Kidney capillary endothelial cell (primary cell): ENCODE data around the gene UBA3.

Experiments used
- DNase-seq: peaks from one replicate; pipeline ENCODE4 v3.0.0-alpha.2; 2018; ENCODE audit warnings: low spot score

UBA3 gene

DNA sequence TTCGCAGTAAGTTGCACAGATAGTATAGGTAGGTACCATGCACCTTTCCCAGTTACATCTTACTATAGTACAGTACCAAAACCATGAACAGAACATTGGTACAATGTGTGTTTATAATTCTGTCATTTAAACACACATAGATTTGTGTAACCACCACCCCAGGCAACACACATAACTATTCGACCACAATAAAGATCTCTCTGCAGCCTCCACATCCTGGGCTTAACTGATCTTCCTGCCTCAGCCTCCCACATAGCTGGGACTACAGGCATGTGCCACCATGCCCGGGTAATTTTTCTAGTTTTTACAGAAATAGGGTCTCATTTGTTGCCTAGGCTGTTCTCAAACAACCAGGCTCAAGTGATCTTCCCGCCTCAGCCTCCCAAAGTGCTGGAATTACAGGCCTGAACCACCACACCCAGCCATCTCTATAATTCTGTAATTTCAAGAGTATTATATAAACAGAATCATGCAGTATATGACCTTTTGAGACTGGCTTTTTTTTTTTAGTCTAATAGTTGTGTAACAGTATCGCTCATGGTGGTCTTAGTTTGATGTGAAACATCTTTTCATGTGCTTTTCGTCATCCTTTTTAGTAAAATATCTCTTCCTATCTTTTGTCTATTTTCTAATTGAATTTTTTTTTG, 14.7 kb downstream of the UBA3 start:
- DNase-seq: no peak

DNA sequence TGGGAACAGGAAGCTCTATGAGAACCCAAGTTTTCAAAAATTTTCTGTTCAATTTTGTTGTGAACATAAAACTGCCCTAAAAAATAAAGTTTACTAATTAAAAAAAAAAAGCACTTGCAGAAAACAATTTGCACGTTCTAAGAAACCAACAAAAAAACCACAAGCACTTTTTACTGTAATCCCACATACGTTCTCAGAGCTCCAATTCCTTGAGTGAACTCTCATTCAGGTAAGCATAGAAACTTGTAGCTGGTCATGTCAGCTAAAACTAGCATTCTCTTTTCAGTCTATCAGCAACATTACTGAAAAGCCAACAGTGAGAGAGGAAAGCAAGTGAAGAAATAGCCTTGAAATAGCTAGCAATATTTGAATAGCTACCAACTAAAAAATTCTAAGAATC, 16.5 kb downstream of the UBA3 start:
- DNase-seq: no peak

GRCh38 chr3:69059688-69060087, 20.5 kb downstream of the UBA3 start:
- no peak for DNase-seq

GRCh38 chr3:69058947-69059224, 21.3 kb downstream of the UBA3 start:
- DNase-seq: no peak

DNA sequence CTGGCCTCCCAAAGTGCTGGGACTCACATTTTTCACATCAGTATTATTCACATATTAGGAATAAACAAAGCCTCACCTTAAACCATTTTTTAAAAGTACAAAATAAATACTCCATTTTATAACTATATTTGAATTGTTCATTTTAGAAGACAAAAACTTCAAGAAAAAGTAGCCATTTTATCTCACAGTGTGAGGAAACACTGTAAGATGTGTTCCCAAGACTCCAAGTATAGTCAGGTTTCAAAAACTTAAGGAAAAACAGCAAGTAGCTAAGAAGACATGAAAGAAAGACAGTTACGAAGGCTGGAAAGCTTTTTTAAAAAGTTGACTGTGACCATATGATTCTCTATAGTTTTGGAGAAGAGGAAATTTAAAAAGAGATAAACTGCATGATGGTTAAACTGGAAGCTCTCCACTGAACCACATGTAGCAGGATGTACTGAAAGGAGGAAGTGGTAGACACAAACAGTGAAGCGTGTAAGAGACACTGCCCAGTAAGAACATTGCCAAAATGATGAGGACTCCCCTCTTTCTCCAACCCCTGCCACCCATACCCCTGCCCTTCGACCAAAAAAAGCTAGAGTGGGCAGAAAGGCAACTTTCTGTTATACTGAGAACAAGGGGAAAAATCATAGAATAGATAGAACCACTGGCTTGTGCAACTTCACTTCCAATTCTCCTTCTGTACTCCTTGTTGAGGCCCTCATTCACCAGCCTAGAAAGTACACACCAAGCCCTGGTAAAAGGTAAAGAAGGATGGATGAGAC, 21.8 kb downstream of the UBA3 start:
- DNase-seq: no peak

DNA sequence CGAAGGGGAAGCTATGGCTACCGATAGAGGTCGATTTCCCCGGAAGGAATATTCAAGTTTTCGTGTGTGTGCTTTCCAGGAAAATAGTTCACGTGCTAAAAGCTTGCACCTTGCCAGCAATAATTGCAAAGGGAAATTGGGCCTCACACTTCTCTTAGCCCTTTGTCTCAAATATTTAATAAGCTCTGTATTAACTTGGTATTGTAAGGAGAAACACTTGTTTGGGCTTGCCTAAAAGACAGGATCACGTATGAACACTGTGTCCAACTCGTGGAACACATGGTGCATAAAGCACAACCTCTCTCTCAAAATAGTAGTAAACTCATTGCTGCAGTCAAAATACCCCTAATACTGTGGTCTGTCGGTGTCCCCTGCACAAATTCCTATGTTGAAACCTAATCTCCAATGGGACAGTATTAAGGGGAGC, 27.7 kb downstream of the UBA3 start:
- DNase-seq: no peak

DNA sequence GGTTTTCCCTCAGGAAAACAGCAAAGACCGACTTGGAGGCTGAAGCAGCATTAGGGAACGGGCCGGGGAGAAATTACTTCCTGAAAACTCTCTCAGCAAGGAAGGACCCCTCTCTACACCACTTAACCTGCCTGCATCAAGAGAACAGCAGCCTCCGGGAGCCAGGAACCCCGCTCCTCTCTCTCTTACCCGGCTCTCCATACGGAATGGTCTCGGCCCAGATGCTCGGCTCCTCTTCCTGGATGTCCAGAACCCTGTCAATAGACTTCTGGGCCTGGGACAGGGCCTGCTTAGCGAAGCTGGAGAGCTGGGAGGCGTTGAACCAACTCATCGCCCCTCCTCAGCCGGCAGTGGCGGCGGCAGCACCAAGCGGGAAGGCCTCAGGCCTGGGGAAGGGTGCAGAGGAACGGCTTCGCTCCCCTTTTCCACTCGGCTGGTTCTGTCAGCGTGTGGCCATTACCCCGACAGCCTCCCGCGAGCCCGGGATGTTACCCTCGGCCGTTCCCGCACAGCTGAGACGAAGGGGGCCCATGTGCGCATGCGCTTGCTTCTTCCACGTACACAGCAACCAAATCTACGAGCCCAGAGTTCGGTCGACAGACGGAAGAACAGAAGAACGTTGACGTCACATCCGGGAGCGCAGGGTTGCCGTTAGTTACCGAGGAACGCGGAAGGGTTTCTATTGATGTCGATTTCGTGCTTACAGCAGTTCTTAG, 28.3 kb downstream of the UBA3 start, which contains the start of gene TMF1:
TSS of gene TMF1 (minus strand) at position 578 of the 716 bp plus-strand sequence. CDS start at position 331, 247 bp downstream.
- DNase-seq: peak; percentile 98

DNA sequence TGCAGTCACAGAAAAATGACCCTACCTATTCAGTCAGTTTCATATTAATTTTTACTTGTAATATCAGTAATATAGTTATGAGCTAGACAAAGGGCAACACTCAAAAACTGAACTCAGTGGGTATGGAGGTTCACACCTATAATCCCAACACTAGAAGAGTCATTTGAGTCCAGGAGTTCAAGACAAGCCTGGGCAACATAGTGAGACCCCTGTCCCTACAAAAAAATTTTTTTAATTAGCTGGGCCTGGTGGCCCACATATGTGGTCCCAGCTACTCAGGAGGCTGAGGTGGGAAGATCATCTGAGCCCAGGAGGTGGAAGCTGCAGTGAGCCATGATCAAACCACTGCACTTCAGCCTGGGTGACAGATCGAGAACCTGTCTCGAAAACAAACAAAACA, 31.2 kb downstream of the UBA3 start:
- DNase-seq: no peak

DNA sequence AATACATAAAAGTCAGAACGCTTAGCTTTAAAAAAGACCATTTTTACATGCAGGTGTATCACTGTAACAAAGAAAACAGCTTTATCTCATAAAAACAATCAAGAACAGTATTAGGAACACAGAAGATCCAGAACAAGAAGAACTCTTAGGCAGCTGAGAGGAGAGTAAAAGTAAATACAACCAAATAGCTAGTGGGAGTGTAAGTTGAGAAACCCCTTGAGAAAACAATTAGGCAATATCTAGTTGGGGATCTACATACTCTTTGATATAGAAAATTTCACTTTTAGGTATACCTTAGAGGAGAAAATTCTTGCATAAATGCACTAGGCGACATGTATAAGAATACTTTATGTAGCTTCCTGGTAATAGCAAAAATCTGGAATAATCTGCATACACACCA, 35.6 kb downstream of the UBA3 start:
- DNase-seq: no peak

DNA sequence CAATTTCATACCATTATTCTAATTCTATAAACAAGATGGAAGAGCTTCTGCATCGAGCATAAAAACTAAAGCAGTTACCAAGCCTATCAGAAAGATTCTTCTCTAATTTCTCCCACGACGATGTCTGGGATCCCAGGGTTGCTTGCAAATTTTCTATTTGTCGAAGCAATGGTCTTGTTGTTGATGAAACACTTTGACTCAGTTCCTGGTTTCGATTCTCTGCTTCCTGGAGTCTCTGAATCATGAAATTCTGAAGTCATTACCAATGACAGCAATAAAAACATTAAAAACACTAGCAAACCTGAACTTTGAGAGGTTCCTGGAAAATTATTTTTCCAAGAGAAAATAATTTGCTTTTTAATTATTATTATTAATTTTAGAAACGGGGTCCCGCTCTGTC, 46.7 kb downstream of the UBA3 start:
- DNase-seq: peak; percentile 93

DNA sequence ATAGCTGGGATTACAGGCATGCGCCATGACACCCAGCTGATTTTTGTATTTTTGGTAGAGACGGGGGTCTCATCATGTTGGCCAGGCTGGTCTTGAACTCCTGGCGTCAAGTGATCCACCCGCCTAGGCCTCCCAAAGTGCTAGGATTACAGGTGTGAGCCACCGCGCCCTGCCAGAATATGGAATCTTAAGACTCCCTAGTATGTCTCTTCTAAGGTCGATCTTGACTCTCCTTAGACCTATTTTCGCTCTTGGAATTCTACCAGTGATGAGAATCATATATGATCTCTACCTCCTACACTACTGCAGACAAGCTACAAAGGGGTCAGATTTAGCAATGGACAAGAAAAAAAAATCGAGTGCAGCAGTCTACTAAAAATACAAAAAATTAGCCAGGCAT, 47.4 kb downstream of the UBA3 start:
- DNase-seq: no peak

- no peak for DNase-seq
Observed at GRCh38 chr3:69032142-69032541, 48.0 kb downstream of the UBA3 start.

DNA sequence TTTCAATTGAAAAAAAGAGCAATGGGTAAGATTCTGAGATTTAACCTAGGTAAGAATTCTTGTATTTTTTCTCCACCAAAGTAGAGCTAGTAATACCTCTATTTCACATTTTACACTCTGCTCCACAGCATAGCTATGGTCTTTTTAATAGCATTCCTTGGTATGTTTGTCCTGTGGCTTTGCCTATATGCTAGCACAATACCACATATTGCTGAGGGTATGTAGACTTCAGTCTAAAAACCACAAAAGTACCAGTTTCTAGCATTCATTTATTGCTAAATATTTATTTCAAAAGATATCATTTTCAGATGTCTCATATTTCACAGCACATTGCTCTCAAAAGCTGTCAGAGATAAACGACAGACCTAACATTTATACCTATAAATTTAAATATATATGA, 48.5 kb downstream of the UBA3 start:
- DNase-seq: no peak

- no peak for DNase-seq
Observed at GRCh38 chr3:69020857-69021256, 59.3 kb downstream of the UBA3 start.

DNA sequence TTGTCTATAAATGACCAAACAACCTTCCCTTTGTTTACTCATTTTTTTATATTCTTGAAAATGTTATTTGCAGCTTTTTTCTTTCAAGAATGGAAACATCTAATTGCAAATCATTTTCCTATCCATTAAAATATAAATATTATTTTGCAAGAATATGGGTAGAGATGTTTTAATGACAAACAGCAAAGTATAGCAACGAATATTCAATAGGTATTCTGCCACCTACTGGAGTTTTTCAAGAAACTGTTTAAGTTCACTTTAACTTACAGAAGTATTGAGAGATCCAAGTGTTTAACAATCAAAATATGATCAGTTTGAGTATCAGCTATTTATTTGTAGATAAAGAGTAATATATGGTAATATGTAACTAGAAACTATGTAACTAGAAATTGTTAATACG, 59.7 kb downstream of the UBA3 start:
- no peak for DNase-seq

- DNase-seq: no peak
Observed at GRCh38 chr3:69016901-69017300, 63.3 kb downstream of the UBA3 start.

DNA sequence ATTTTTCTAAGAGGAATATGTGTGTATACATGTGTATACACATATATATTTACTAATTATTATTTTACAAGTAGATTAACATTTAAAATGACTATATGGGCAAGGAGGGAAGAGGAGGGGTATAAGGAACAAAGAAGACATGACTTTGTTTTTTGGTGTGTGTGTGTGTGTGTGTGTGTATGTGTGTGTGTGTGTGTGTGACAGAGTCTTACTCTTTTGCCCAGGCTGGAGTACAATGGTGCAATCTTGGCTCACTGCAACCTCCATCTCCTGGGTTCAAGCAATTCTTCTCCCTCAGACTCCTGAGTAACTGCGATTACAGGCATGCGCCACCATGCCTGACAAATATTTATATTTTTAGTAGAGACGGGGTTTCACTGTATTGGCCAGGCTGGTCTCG, 64.1 kb downstream of the UBA3 start:
- DNase-seq: no peak

DNA sequence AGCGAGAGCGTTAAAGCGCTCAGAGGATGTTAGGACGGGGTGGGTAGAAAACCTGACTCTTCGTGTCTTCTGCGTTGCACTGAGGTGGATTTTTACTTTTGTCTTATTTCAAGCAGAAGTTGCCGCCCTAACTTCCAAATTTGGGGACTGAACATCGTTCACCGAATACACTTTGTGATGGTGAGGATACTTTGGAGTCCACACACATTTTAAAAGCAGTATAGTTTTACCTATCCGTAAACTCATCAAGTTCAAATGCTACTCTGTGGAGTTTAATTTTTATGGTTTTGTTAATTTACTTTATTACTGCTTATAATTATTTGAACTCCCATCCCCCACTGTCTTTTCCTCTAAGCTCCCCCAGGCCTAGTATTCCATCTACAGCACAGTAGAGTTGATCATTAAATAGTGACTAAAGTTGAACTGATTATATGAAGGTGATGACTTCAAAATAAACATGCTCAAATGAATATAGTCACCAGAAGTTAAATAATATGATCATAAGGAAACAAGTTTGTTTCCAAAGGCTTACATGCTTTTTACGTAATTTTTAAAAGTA, 66.1 kb downstream of the UBA3 start:
- DNase-seq: no peak

DNA sequence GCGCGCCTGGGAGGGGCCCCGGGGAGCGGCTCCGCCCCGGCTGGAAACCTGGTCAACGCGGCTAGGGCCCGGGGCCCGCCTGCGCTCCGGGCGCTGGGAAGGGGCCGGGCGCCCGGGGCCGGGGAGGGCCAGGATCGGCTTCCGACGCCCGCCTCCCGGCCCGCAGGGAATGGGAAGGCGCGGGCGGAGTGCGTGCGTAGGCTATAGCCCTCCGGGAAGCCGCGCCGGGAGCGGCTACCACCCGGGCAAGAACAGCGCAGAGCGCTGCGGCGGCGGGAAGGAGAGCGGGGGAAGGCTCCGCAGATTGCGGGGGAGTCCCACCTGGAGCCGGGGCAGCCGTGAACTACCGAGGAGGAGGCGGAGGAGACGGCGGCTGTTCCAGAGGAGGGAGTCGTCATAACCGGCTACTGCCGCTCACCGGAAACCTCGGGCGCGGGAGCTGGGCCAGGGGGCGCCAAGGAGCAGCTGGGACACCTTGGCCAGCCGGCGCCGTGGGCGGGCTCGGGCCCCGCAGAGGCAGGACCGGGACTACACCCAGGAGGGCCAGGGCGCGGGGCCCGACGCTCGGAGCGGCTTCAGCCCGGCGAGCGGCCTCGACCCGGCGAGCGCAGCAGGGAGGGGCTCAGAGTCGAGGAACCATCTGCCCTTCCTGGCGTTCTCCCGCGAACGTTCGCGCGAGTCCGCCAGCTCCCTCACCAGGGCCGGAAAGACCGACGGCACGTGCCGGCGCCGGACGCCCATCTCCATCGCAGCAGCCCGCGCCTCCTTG, 66.7 kb downstream of the UBA3 start, which contains the start of gene EOGT:
TSS of gene EOGT (minus strand) at position 432 of the 769 bp plus-strand sequence. CDS start 3,838 bp downstream, outside the sequence.
- DNase-seq: peak; percentile 85

DNA sequence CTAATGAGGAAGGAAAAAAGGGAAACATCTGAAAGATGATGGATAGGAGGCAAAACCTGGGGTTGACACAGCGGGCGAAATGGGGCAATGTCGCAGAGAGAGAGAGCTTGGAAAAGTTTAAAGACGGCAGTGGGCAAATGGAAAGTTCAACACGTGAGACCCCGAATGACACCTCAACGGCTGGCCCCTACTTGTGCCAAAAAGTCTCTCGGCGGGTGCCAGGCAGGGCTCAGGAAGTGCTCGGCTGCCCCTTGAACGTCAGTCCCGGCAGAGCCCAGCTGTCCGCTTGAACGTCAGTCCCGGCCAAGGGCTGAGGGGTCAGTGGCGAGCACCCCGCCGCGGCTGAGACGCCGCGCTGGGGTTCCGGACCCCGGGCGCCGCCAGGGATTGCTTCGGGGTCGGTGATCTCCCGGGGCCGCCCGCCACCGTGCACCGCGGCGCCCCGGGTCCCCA, 67.3 kb downstream of the UBA3 start:
- DNase-seq: peak; percentile 60

DNA sequence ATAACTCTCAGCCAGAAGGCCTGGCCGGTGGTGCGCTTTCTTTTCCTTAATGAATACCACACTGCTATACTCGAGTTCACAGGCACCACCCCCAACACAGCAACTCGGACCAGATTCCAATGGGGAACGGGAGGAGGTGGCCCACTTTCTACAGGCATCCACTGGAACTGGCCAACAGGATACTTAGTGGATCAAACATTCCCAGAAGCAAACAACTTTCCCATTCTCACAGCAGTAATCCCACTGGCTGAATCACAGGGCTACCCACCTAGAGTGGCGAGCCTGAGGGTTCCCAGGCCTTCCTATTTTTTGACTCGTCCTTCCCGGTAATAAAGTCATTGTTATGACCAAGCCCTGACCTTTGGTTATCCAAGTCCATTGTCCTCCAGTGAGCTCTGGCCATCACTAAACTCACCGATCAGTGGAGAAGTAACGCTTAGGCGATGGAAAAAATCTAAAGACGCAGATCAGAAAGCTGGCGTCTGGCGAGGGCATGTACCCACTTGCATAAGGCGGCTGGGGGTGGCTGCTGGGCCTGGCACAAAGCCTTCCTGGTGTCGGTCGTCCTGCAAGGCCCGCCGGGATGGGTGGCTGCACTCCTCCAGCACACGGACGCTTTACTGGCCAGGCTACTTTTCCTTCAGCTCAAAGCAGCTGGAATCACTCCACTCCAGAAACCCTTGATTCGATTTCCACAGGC, 67.9 kb downstream of the UBA3 start:
- peak; percentile 21 for DNase-seq
